Liver (tissue), 9 donors: Measurements from ENCODE around the gene SEBOX. TPM values are rescaled to one million over a fixed set of nuclear protein-coding genes. Genes with fewer than 3 reads are reported as not detected.

Source experiments
- DNase-seq: peaks from one replicate; pipeline ENCODE4 v3.0.0-alpha.2; 2017; ENCODE audit warnings: low spot score
- H3K27ac ChIP-seq, 2 donors: one replicate each; pipeline ENCODE4 v1.7.0; 2013; ENCODE audit warnings: inconsistent platforms in 2 of 2, low read length in 2 of 2, control low read depth in 1 of 2, low read depth in 1 of 2, mild to moderate bottlenecking in 1 of 2
- H3K27me3 ChIP-seq, 4 donors: one replicate each; pipeline versions ENCODE4 v1.6.1 to v1.7.0; 2013; ENCODE audit warnings: low read length in 3 of 4, inconsistent platforms in 1 of 4, mild to moderate bottlenecking in 1 of 4, moderate library complexity in 1 of 4; ENCODE audit not compliant: control insufficient read depth in 4 of 4, insufficient read depth in 4 of 4
- H3K36me3 ChIP-seq, 4 donors: one replicate each; pipeline versions ENCODE4 v1.6.1 to v1.7.0; 2013; ENCODE audit warnings: low read length in 3 of 4, mild to moderate bottlenecking in 3 of 4, low read depth in 1 of 4, moderate library complexity in 1 of 4; ENCODE audit not compliant: control insufficient read depth in 4 of 4, insufficient read depth in 3 of 4
- H3K4me1 ChIP-seq, 4 donors: one replicate each; pipeline versions ENCODE4 v1.6.1 to v1.7.0; 2013; ENCODE audit warnings: low read length in 3 of 4, mild to moderate bottlenecking in 3 of 4, moderate library complexity in 1 of 4; ENCODE audit not compliant: control insufficient read depth in 4 of 4, insufficient read depth in 4 of 4
- H3K4me3 ChIP-seq, 3 donors: one replicate each; pipeline versions ENCODE4 v1.6.1 to v1.7.0; 2013; ENCODE audit warnings: low read length in 3 of 3, control low read depth in 1 of 3, low read depth in 1 of 3, mild to moderate bottlenecking in 1 of 3
- H3K9ac ChIP-seq, 2 donors: one replicate each; pipeline ENCODE4 v1.7.0; 2013; ENCODE audit warnings: low read length in 2 of 2, mild to moderate bottlenecking in 2 of 2, moderate library complexity in 2 of 2, control low read depth in 1 of 2, low read depth in 1 of 2
- H3K9me3 ChIP-seq, 4 donors: one replicate each; pipeline versions ENCODE4 v1.6.1 to v1.7.0; 2013; ENCODE audit warnings: low read length in 3 of 4; ENCODE audit not compliant: control insufficient read depth in 4 of 4
- CTCF ChIP-seq: fragments of 150-350 bp; IDR thresholded peaks from 2 replicates; pipeline ENCODE4 v1.5.1; 2017; ENCODE audit warnings: improper control_type of control experiment, low read depth, low read length; ENCODE audit not compliant: missing input control
- FOXA2 ChIP-seq: IDR thresholded peaks from 2 replicates; pipeline ENCODE4 v1.6.1; 2016; ENCODE audit warnings: antibody characterized with exemption
- GABPA ChIP-seq, 2 donors: IDR thresholded peaks in 1 of 2; conservative IDR thresholded peaks in 1 of 2; 2 replicates each; pipeline ENCODE4 v1.6.1; 2016; ENCODE audit warnings: antibody characterized with exemption in 2 of 2, mild to moderate bottlenecking in 1 of 2, moderate library complexity in 1 of 2
- HNF4G ChIP-seq: IDR thresholded peaks from 2 replicates; pipeline ENCODE4 v1.6.1; 2016; ENCODE audit warnings: antibody characterized with exemption
- JUND ChIP-seq, 2 donors: IDR thresholded peaks; 2 replicates each; pipeline ENCODE4 v1.6.1; 2016; ENCODE audit warnings: antibody characterized with exemption in 2 of 2
- NR2F2 ChIP-seq: IDR thresholded peaks from 2 replicates; pipeline ENCODE4 v1.6.1; 2016; ENCODE audit warnings: antibody characterized with exemption
- REST ChIP-seq: IDR thresholded peaks from 2 replicates; pipeline ENCODE4 v1.6.1; 2016; ENCODE audit warnings: antibody characterized with exemption, mild to moderate bottlenecking
- RXRA ChIP-seq, 2 donors: IDR thresholded peaks; 2 replicates each; pipeline ENCODE4 v1.6.1; 2017 to 2018; ENCODE audit warnings: antibody characterized with exemption in 2 of 2, mild to moderate bottlenecking in 1 of 2
- WGBS: extraction: QIAGEN DNeasy Blood & Tissue Kit; methylation state at CpG from one replicate; pipeline ENCODE4 v1.1.7; 2013; 5-methylcytosine and 5-hydroxymethylcytosine counted together
- polyA plus RNA-seq, 2 donors: library from polyadenylated mRNA; stranded (reverse) in 1 of 2; unstranded in 1 of 2; fragments of 200-250 nt in 1 of 2; fragments of >200 nt in 1 of 2; fragmentation: Nextera tagmentation in 1 of 2; extraction: Ambion mirVana in 1 of 2; gene quantifications; one replicate each; pipeline versions ENCODE4 v1.2.1 to v1.2.3, GENCODE V29; 2013 to 2015
- total RNA-seq, 2 donors: library from RNA; depleted of rRNA; stranded (reverse); fragments of >200 nt; gene quantifications; one replicate each; pipeline ENCODE4 v1.2.3, GENCODE V29; 2014
- TF ChIP-seq, protein P1 (sequence below): IDR thresholded peaks from 2 replicates; pipeline ENCODE4 v1.6.1; 2016; ENCODE audit warnings: antibody characterized with exemption
- donor health status: healthy.
- donor health status: healthy.
- donor health status: healthy.
- donor health status: healthy.
- donor health status: healthy.

Gene SEBOX
- total and polyA plus RNA-seq, 4 donors, result 0.19 to 0.59 TPM; not detected in 2

DNA sequence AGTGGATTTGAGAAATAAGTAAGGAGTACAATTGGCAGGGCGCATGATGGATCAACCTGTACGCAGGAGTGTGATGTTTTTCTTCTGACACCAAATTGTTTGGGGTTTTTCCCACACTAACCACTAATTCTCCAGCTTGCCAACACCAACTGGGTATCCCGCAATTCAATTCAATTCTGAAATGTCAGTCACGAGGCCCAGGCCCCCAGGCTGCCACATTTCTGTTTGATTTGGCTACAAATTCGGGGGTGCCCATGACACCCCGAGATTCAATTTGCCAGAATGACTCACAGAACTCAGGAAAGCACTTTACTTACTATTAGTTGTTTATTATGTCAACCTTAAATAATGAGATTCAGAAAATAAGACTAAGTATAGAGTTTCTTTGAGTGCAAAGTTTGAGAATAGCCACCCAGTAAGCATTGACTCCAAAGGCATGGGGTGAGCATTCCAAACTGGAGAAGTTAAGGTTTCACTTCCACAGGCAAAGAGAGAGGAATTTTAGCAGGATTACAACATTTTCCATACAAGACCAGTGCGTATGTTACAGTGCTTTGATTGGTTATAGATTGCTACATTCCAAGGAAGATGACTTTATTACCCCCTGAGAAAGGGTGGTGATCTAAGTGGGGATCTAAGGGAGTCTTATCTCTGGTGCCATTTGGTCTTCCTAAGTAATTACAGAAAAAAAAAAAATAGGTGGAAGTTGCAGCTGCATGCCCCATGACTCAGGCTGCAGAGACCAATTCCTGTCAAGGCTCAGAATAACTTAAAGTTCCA, 29.5 kb upstream of the SEBOX start:
- no peak for DNase-seq
- H3K4me1 ChIP-seq, result peaks cover 9 to 22% (median 21%) of the 10 kb centered on the region in 4 donors
- no peaks in the 10 kb centered on the region for H3K27me3 ChIP-seq
- H3K27ac ChIP-seq, result no peak overlapping the region
- no peaks in the 10 kb centered on the region for H3K9me3 ChIP-seq
- TF ChIP-seq NR2F2 (no peak), RXRA (IDR thresholded peaks at IDR 0.05) (no peak), GABPA (IDR thresholded peaks at IDR 0.05 in 1 of 2, conservative IDR thresholded peaks at IDR 0.05 in 1 of 2) (no peak), CTCF (no peak), JUND (IDR thresholded peaks at IDR 0.05) (no peak), REST (no peak)
- TF ChIP-seq, protein P1, sequence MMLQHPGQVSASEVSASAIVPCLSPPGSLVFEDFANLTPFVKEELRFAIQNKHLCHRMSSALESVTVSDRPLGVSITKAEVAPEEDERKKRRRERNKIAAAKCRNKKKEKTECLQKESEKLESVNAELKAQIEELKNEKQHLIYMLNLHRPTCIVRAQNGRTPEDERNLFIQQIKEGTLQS, result no peak
- peaks cover 6 to 23% (median 14%) of the 10 kb centered on the region in 4 donors for H3K36me3 ChIP-seq
- WGBS, result 82% methylated on average over 7 of the region's 7 CpGs
- no peak overlapping the region for H3K9ac ChIP-seq
- no peak overlapping the region for H3K4me3 ChIP-seq

DNA sequence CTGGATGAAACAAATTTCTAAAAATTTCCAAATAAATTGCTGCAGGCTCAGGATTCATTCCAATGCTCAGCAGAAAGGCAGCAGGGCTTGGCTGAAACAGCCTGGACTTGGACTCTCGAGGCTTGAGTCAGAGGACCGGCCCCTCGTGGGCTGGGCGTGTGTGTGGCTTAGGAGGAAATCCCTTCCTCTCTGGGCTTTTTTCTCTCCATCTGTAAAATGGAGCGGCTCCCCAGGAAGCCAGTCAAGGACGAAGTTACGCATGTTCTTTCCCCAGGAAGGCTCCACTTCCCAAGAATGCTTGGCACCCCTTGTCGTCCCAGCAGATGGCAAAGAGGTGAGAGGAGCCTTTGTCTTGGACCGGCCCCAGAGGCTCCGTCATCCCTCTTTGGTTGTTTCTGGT, 27.5 kb upstream of the SEBOX start:
- Histone ChIP-seq H3K4me1 (peaks cover under 1 to 2% (median under 1%) of the 10 kb centered on the region in 4 donors), H3K4me3 (no peak overlapping the region), H3K9ac (no peak overlapping the region), H3K36me3 (peaks cover 2 to 19% (median 11%) of the 10 kb centered on the region in 4 donors), H3K27ac (no peak overlapping the region), H3K9me3 (no peaks in the 10 kb centered on the region), H3K27me3 (no peaks in the 10 kb centered on the region)
- 85% methylated on average over 10 of the region's 10 CpGs for WGBS
- DNase-seq, result no peak
- TF ChIP-seq, protein P1, result no peak
- TF ChIP-seq GABPA (IDR thresholded peaks at IDR 0.05 in 1 of 2, conservative IDR thresholded peaks at IDR 0.05 in 1 of 2) (no peak), HNF4G (no peak), FOXA2 (no peak), CTCF (no peak)
